K562 (cell line): ENCODE results near the gene MBOAT2. TPM values are rescaled to one million over a fixed set of nuclear protein-coding genes. Genes with fewer than 3 reads are reported as not detected.

Experiments used
- ATAC-seq: fragments of 200-7000 bp; cut with Tn5 transposase; 3 replicates; pipeline ENCODE4 v1.9.1; 2020; ENCODE audit warnings: moderate library complexity
- BruUV-seq: library from RNA; stranded (reverse); fragments of 400-500 nt; replicated peaks from 2 replicates; lab custom pipeline; 2021; lab: Mats Ljungman, UMichigan
- CTCF ChIA-PET: fragments of 300-600 bp; formaldehyde crosslinking; extraction: SDS; loops from one replicate; lab custom pipeline; 2021; ENCODE audit warnings: low intra/inter-chr PET ratio; lab: Yijun Ruan, JAX
- POLR2A ChIA-PET: fragments of 300-600, 350-650 bp; sonication (Branson Sonifier 250); formaldehyde crosslinking; extraction: SDS; loops from one replicate; lab custom pipeline; 2021; ENCODE audit warnings: antibody characterized with exemption, inconsistent platforms; lab: Yijun Ruan, JAX
- DNase-seq, 4 experiments: peaks; one replicate each; pipeline versions ENCODE4 v3.0.0 to v3.0.0-alpha.2; 2011 to 2018; ENCODE audit warnings: low spot score in 3 of 4, mixed read lengths in 3 of 4; ENCODE audit errors: extremely low read depth in 1 of 4
- FAIRE-seq: peaks from 2 replicates; lab custom pipeline; 2011; peaks lifted over from hg19 to GRCh38; lab: Jason Lieb, UNC
- H2AFZ ChIP-seq: 2 replicates; pipeline ENCODE4 v1.6.0; 2011; ENCODE audit warnings: low read depth, low read length, control low read depth, inconsistent platforms
- H3K27ac ChIP-seq: fragments of 200-600 bp; 3 replicates; pipeline ENCODE4 v1.8.0; 2011; ENCODE audit warnings: low read depth, mild to moderate bottlenecking, control low read depth, inconsistent platforms, low read length, moderate library complexity, mixed read lengths; ENCODE audit errors: extremely low read depth
- H3K27me3 ChIP-seq, 2 experiments: fragments of 300-600 bp in 1 of 2; 2 replicates in 1 of 2; 3 replicates in 1 of 2; pipeline versions ENCODE4 v1.6.0 to v1.8.0; 2011; ENCODE audit warnings: inconsistent platforms in 2 of 2, low read length in 2 of 2, mild to moderate bottlenecking in 1 of 2, mixed read lengths in 1 of 2, moderate library complexity in 1 of 2; ENCODE audit not compliant: control insufficient read depth in 2 of 2, insufficient read depth in 2 of 2
- H3K36me3 ChIP-seq: fragments of 300-600 bp; 3 replicates; pipeline ENCODE4 v1.8.0; 2011; ENCODE audit warnings: mild to moderate bottlenecking, low read length, inconsistent platforms; ENCODE audit not compliant: control insufficient read depth, insufficient read depth
- H3K4me1 ChIP-seq, 2 experiments: fragments of 200-600 bp in 1 of 2; replicated peaks in 1 of 2; 2 replicates in 1 of 2; 3 replicates in 1 of 2; pipeline versions ENCODE4 v1.5.1 to v1.8.0; 2011; ENCODE audit warnings: inconsistent platforms in 2 of 2, low read length in 2 of 2, mild to moderate bottlenecking in 1 of 2, mixed read lengths in 1 of 2, moderate library complexity in 1 of 2; ENCODE audit not compliant: control insufficient read depth in 2 of 2, insufficient read depth in 2 of 2
- H3K4me2 ChIP-seq: 2 replicates; pipeline ENCODE4 v1.6.1; 2011; ENCODE audit warnings: low read length, control low read depth, inconsistent platforms, mixed read lengths; ENCODE audit not compliant: insufficient read depth
- H3K4me3 ChIP-seq: fragments of 200-600 bp; sonication (generic), shearing (Covaris generic); 2 replicates; pipeline ENCODE4 v1.5.1; 2016; ENCODE audit warnings: control low read depth, inconsistent platforms
- H3K79me2 ChIP-seq: fragments of 200-600 bp; 3 replicates; pipeline ENCODE4 v1.8.0; 2011; ENCODE audit warnings: low read length, inconsistent platforms; ENCODE audit not compliant: control insufficient read depth, insufficient read depth
- H3K9ac ChIP-seq, 2 experiments: 2 replicates each; pipeline versions ENCODE4 v1.6.0 to v1.6.1; 2011; ENCODE audit warnings: low read depth in 2 of 2, low read length in 2 of 2, control low read depth in 1 of 2, inconsistent platforms in 1 of 2, mild to moderate bottlenecking in 1 of 2, mixed read lengths in 1 of 2; ENCODE audit not compliant: insufficient read depth in 1 of 2
- H3K9me1 ChIP-seq: one replicate; pipeline ENCODE4 v1.6.0; 2011; ENCODE audit warnings: inconsistent platforms, mild to moderate bottlenecking, low read length, moderate library complexity; ENCODE audit not compliant: control insufficient read depth, insufficient read depth
- H3K9me3 ChIP-seq: replicated peaks from 2 replicates; pipeline ENCODE4 v1.5.1; 2011; ENCODE audit warnings: low read depth, low read length, inconsistent platforms; ENCODE audit not compliant: control insufficient read depth, insufficient read depth
- H4K20me1 ChIP-seq: replicated peaks from 2 replicates; pipeline ENCODE4 v1.6.1; 2011; ENCODE audit warnings: low read length, inconsistent platforms, mixed read lengths; ENCODE audit not compliant: control insufficient read depth, insufficient read depth
- CHAMP1 ChIP-seq: fragments of 450-650 bp; IDR thresholded peaks from 2 replicates; pipeline ENCODE4 v1.6.1; 2016; ENCODE audit warnings: mild to moderate bottlenecking
- E2F5 ChIP-seq: sonication (generic); formaldehyde crosslinking; IDR thresholded peaks from 2 replicates; pipeline ENCODE4 v1.8.0; 2022; ENCODE audit warnings: mild to moderate bottlenecking, missing genetic modification reagents
- PBX2 ChIP-seq, 2 experiments: IDR thresholded peaks in 1 of 2; conservative IDR thresholded peaks in 1 of 2; 2 replicates each; pipeline ENCODE4 v1.6.1; 2016; ENCODE audit warnings: low read depth in 2 of 2, mild to moderate bottlenecking in 1 of 2, missing compliant biosample characterization in 1 of 2, missing genetic modification characterization in 1 of 2, moderate library complexity in 1 of 2
- PYGO2 ChIP-seq: fragments of 450-650 bp; IDR thresholded peaks from 2 replicates; pipeline ENCODE4 v1.6.1; 2016; ENCODE audit warnings: mild to moderate bottlenecking, missing genetic modification characterization, moderate library complexity, missing compliant biosample characterization
- RNF2 ChIP-seq: sonication (generic); IDR thresholded peaks from 2 replicates; pipeline ENCODE4 v1.6.1; 2016
- STAT6 ChIP-seq: sonication (generic); formaldehyde crosslinking; IDR thresholded peaks from 2 replicates; pipeline ENCODE4 v1.8.1; 2023; ENCODE audit warnings: mild to moderate bottlenecking, missing genetic modification reagents
- TRIM28 ChIP-seq: fragments of 450-650 bp; IDR thresholded peaks from 2 replicates; pipeline ENCODE4 v1.6.1; 2017
- ZNF146 ChIP-seq: IDR thresholded peaks from one replicate; pipeline ENCODE4 v1.6.1; 2018; ENCODE audit warnings: missing compliant biosample characterization; ENCODE audit not compliant: unreplicated experiment
- ZNF324 ChIP-seq: fragments of 250-450 bp; sonication (Bioruptor Pico); IDR thresholded peaks from 2 replicates; pipeline ENCODE4 v1.4.0; 2020; ENCODE audit warnings: mild to moderate bottlenecking
- ZNF395 ChIP-seq: fragments of 200-800 bp; sonication (Bioruptor generic); IDR thresholded peaks from 2 replicates; pipeline ENCODE4 v1.6.1; 2017; ENCODE audit warnings: missing genetic modification characterization, missing compliant biosample characterization
- WGBS: fragments of 100-300 bp; shearing (Covaris generic); methylation state at CpG from one replicate; pipeline ENCODE4 v1.1.6; 2016; ENCODE audit warnings: low coverage, mixed read lengths; ENCODE audit not compliant: insufficient coverage; ENCODE audit errors: missing lambda C conversion rate; 5-methylcytosine and 5-hydroxymethylcytosine counted together
- in situ Hi-C: fragments of 300-500 bp; cut with MboI; formaldehyde crosslinking; loops from 4 replicates; pipeline ENCODE4 v1.15.0; 2018; ENCODE audit warnings: inconsistent platforms, mixed read lengths
- intact Hi-C: fragments of 100-400 bp; cut with micrococcal nuclease; formaldehyde crosslinking; loops from 2 replicates; pipeline ENCODE4 v1.14.2; 2022
- polyA plus RNA-seq, 8 experiments: library from polyadenylated mRNA; depleted of rRNA in 4 of 8; stranded (reverse) in 5 of 8; unstranded in 3 of 8; fragments of >200 nt; fragmentation: Nextera tagmentation in 2 of 8; fragmentation: Illumina TruSeq in 1 of 8; extraction: Ambion mirVana in 2 of 8; extraction: Trizol in 1 of 8; gene quantifications; 2 replicates each; pipeline versions ENCODE4 v1.2.1 to v1.2.3, GENCODE V29; 2011 to 2014; ENCODE audit warnings: inconsistent platforms in 1 of 8, missing spikeins in 1 of 8
- total RNA-seq, 7 experiments: library from RNA; depleted of rRNA in 6 of 7; stranded (reverse); fragments of >200 nt in 6 of 7; fragmentation: Illumina TruSeq in 2 of 7; extraction: Trizol in 2 of 7; gene quantifications; 2 replicates each; pipeline versions ENCODE4 v1.2.1 to v1.2.3, GENCODE V29; 2011 to 2021; ENCODE audit warnings: low replicate concordance in 1 of 7

The MBOAT2 gene
- total and polyA plus RNA-seq, 9 of the 15 experiments (the other 6 are each of a cell fraction or from before 2014, with no cell fraction given): 8.4 to 122 (median 27.6) TPM

- no peak overlapping the region for H3K9ac ChIP-seq
- no peaks in the 10 kb centered on the region for H3K79me2 ChIP-seq
- no peak overlapping the region for H2AFZ ChIP-seq
- H3K4me2 ChIP-seq: no peak overlapping the region
- POLR2A ChIA-PET: no interaction called here
- no peak for FAIRE-seq
- DNase-seq: no peak
- BruUV-seq: no TSS peak
- CTCF ChIA-PET: no interaction called here
- no peak overlapping the region for H3K4me3 ChIP-seq
- WGBS: 88% methylated on average over 11 of the region's 11 CpGs
- intact Hi-C loops: no loop called here
- H3K36me3 ChIP-seq: peaks cover 32% of the 10 kb centered on the region
- H3K27ac ChIP-seq: no peak overlapping the region
- no peaks in the 10 kb centered on the region for H3K27me3 ChIP-seq
- in situ Hi-C loops: no loop called here
- H3K4me1 ChIP-seq: peaks cover 0 to 15% of the 10 kb centered on the region in 2 experiments; a peak in 2 of 5 replicates
- no peak for ATAC-seq
- H3K9me3 ChIP-seq: no peaks in the 10 kb centered on the region
- no peaks in the 10 kb centered on the region for H3K9me1 ChIP-seq
- no peaks in the 10 kb centered on the region for H4K20me1 ChIP-seq
- TF ChIP-seq PBX2 (CRISPR knock-in tag; IDR thresholded peaks at IDR 0.05; ENCODE audit: low read depth) (no peak), PBX2 (tag; conservative IDR thresholded peaks at IDR 0.05; ENCODE audit: low read depth) (no peak), RNF2 (no peak), PYGO2 (no peak), E2F5 (CRISPR knock-in tag) (no peak), TRIM28 (no peak), ZNF395 (CRISPR knock-in tag) (no peak), STAT6 (CRISPR knock-in tag) (no peak), ZNF146 (CRISPR knock-in tag) (no peak), CHAMP1 (no peak), ZNF324 (no peak)
Measured at GRCh38 chr2:8857709-8858108, 145.8 kb downstream of the MBOAT2 start.
